Measurements from ENCODE around the gene LAIR1.

GRCh38 chr19:54399189-54399588 is 34.5 kb upstream of the LAIR1 start:
- no peak for TF ChIP-seq CTCF (IDR thresholded peaks at IDR 0.05)
- no peak for TF ChIP-seq POLR2A (IDR thresholded peaks at IDR 0.05)
